GM18498 (cell line): ENCODE measurements around the gene IQCF2.
"Not testable (repeated sequence)": the region's sequence is repeated elsewhere in the genome, so short reads cannot be mapped to it uniquely, and the experiment has no call there.

ENCODE experiments used
- ATAC-seq: cut with Tn5 transposase; IDR thresholded peaks from one replicate; pipeline ENCODE4 v1.9.1; 2021; ENCODE audit warnings: mild to moderate bottlenecking, moderate library complexity; ENCODE audit not compliant: unreplicated experiment

The IQCF2 gene

GRCh38 chr3:51860703-51861665, at the start of gene IQCF2:
IQCF2 (plus strand) TSS chr3:51861615; CDS start chr3:51861667, 52 bp downstream.
- ATAC-seq = no peak

- no peak for ATAC-seq
Measured at GRCh38 chr3:51813539-51813938, 47.9 kb upstream of the IQCF2 start.

- no peak for ATAC-seq
Measured at GRCh38 chr3:51814034-51814433, 47.4 kb upstream of the IQCF2 start.

- ATAC-seq = no peak
Measured at GRCh38 chr3:51815614-51816013, 45.8 kb upstream of the IQCF2 start.

GRCh38 chr3:51816723-51817122, 44.7 kb upstream of the IQCF2 start:
- ATAC-seq = no peak

- ATAC-seq = no peak
Measured at GRCh38 chr3:51817375-51817774, 44.0 kb upstream of the IQCF2 start.

- ATAC-seq = no peak
Measured at GRCh38 chr3:51819151-51819550, 42.3 kb upstream of the IQCF2 start.

GRCh38 chr3:51819709-51820406, 41.6 kb upstream of the IQCF2 start:
- ATAC-seq = no peak

- no peak for ATAC-seq
Measured at GRCh38 chr3:51828297-51828696, 33.1 kb upstream of the IQCF2 start.

GRCh38 chr3:51830345-51830744, 31.1 kb upstream of the IQCF2 start:
- ATAC-seq = no peak

GRCh38 chr3:51830836-51831385, 30.5 kb upstream of the IQCF2 start:
- ATAC-seq = no peak

GRCh38 chr3:51836606-51837005, 24.8 kb upstream of the IQCF2 start:
- no peak for ATAC-seq

- ATAC-seq = no peak
Measured at GRCh38 chr3:51845129-51845528, 16.3 kb upstream of the IQCF2 start.

- not testable (repeated sequence) for ATAC-seq
Measured at GRCh38 chr3:51855411-51855810, 6.0 kb upstream of the IQCF2 start.

- ATAC-seq = no peak
Measured at GRCh38 chr3:51862886-51863285, 1.5 kb downstream of the IQCF2 start.

- ATAC-seq = not testable (repeated sequence)
Measured at GRCh38 chr3:51868896-51869295, 7.5 kb downstream of the IQCF2 start.

GRCh38 chr3:51869304-51869703, 7.9 kb downstream of the IQCF2 start:
- ATAC-seq = no peak

- no peak for ATAC-seq
Measured at GRCh38 chr3:51873253-51873766, 11.9 kb downstream of the IQCF2 start.

GRCh38 chr3:51873876-51874275, 12.5 kb downstream of the IQCF2 start:
- ATAC-seq = no peak

GRCh38 chr3:51874411-51874810, 13.0 kb downstream of the IQCF2 start:
- no peak for ATAC-seq

- ATAC-seq = no peak
Measured at GRCh38 chr3:51874889-51875288, 13.5 kb downstream of the IQCF2 start.
